Prostate gland (tissue), 2 donors: ENCODE measurements around the gene STK24. TPM values are rescaled to one million over a fixed set of nuclear protein-coding genes. Genes with fewer than 3 reads are reported as not detected.

ENCODE experiments used
- DNase-seq: peaks from one replicate; pipeline ENCODE4 v3.0.0-alpha.2; 2019; ENCODE audit warnings: low spot score
- H3K27ac ChIP-seq, 2 donors: fragments of 200-600 bp; sonication (generic); 2 replicates each; pipeline ENCODE4 v1.5.1; 2017 to 2019
- H3K27me3 ChIP-seq: fragments of 200-600 bp; sonication (generic); replicated peaks from 2 replicates; pipeline ENCODE4 v1.5.1; 2019; ENCODE audit not compliant: insufficient read depth
- H3K36me3 ChIP-seq, 2 donors: fragments of 200-600 bp; sonication (generic); 1 replicate in 1 of 2; 2 replicates in 1 of 2; pipeline versions ENCODE4 v1.5.1 to v1.8.1; 2017 to 2019
- H3K4me1 ChIP-seq: fragments of 200-600 bp; sonication (generic); replicated peaks from 2 replicates; pipeline ENCODE4 v1.5.1; 2019
- H3K4me3 ChIP-seq, 2 donors: fragments of 200-600 bp; sonication (generic); 2 replicates each; pipeline ENCODE4 v1.5.1; 2017 to 2019
- H3K9me3 ChIP-seq: fragments of 200-600 bp; sonication (generic); 2 replicates; pipeline ENCODE4 v1.5.1; 2017
- CTCF ChIP-seq, 4 experiments: fragments of 200-600 bp in 2 of 4; fragments of 450-650 bp in 2 of 4; sonication (generic) in 2 of 4; IDR thresholded peaks; 1 replicate in 3 of 4; 2 replicates in 1 of 4; pipeline ENCODE4 v1.5.1; 2016 to 2019; ENCODE audit warnings: antibody characterized with exemption in 4 of 4, mild to moderate bottlenecking in 2 of 4, moderate library complexity in 2 of 4
- POLR2A ChIP-seq: fragments of 450-650 bp; IDR thresholded peaks from one replicate; pipeline ENCODE4 v1.6.1; 2016; ENCODE audit warnings: antibody characterized with exemption, mild to moderate bottlenecking
- POLR2AphosphoS5 ChIP-seq: sonication (generic); formaldehyde crosslinking; IDR thresholded peaks from one replicate; pipeline ENCODE4 v1.6.1; 2017; ENCODE audit warnings: antibody characterized with exemption
- WGBS: methylation state at CpG from one replicate; pipeline ENCODE4 v1.1.5; 2018; 5-methylcytosine and 5-hydroxymethylcytosine counted together
- intact Hi-C: fragments of 100-400 bp; cut with DNase I; formaldehyde crosslinking; loops from one replicate; pipeline ENCODE4 v1.14.2; 2022
- total RNA-seq, 2 donors: library from RNA; depleted of rRNA; stranded (reverse); fragments of >200 nt; gene quantifications; one replicate each; pipeline ENCODE4 v1.1.0, GENCODE V29; 2016

STK24 gene
- total RNA-seq, 2 donors from 2014 or later, result 80.5 to 187 TPM

GRCh38 chr13:98529171-98529570, 47.7 kb downstream of the STK24 start:
- Histone ChIP-seq H3K27ac (no peak overlapping the region), H3K9me3 (no peaks in the 10 kb centered on the region), H3K4me3 (no peak overlapping the region), H3K27me3 (no peaks in the 10 kb centered on the region), H3K4me1 (peaks cover 3% of the 10 kb centered on the region), H3K36me3 (no peaks in the 10 kb centered on the region)
- no peak for DNase-seq
- intact Hi-C loops, result no loop called here
- 92% methylated on average over 8 of the region's 8 CpGs for WGBS
- TF ChIP-seq CTCF (IDR thresholded peaks at IDR 0.05) (no peak), POLR2AphosphoS5 (no peak), POLR2A (no peak)

GRCh38 chr13:98528663-98529064, 48.2 kb downstream of the STK24 start:
- H3K36me3 ChIP-seq, result no peaks in the 10 kb centered on the region
- intact Hi-C loops, result no loop called here
- 69% methylated on average over 8 of the region's 8 CpGs for whole genome bisulfite sequencing
- H3K27me3 ChIP-seq, result no peaks in the 10 kb centered on the region
- H3K4me1 ChIP-seq, result peaks cover 3% of the 10 kb centered on the region
- no peak for DNase-seq
- H3K9me3 ChIP-seq, result no peaks in the 10 kb centered on the region
- no peak overlapping the region for H3K27ac ChIP-seq
- no peak overlapping the region for H3K4me3 ChIP-seq
- TF ChIP-seq CTCF (IDR thresholded peaks at IDR 0.05) (no peak), POLR2A (no peak), POLR2AphosphoS5 (no peak)

- intact Hi-C loops, result no loop called here
- 93% methylated on average over 12 of the region's 13 CpGs for WGBS
- DNase-seq, result no peak
- no peaks in the 10 kb centered on the region for H3K36me3 ChIP-seq
- TF ChIP-seq POLR2A (no peak), POLR2AphosphoS5 (no peak), CTCF (IDR thresholded peaks at IDR 0.05) (no peak)
- peaks cover 3% of the 10 kb centered on the region for H3K4me1 ChIP-seq
- no peaks in the 10 kb centered on the region for H3K9me3 ChIP-seq
- H3K27me3 ChIP-seq, result no peaks in the 10 kb centered on the region
- H3K27ac ChIP-seq, result no peak overlapping the region
- H3K4me3 ChIP-seq, result no peak overlapping the region
Observed at GRCh38 chr13:98527526-98527925, 49.4 kb downstream of the STK24 start.

GRCh38 chr13:98526182-98526512, 50.8 kb downstream of the STK24 start:
- Histone ChIP-seq H3K4me3 (no peak overlapping the region), H3K27ac (no peak overlapping the region), H3K4me1 (peaks cover 9% of the 10 kb centered on the region), H3K36me3 (no peaks in the 10 kb centered on the region), H3K9me3 (no peaks in the 10 kb centered on the region), H3K27me3 (no peaks in the 10 kb centered on the region)
- DNase-seq, result no peak
- TF ChIP-seq POLR2AphosphoS5 (no peak), CTCF (IDR thresholded peaks at IDR 0.05) (no peak), POLR2A (no peak)
- 85% methylated on average over 2 of the region's 2 CpGs for WGBS
- intact Hi-C loops, result no loop called here

- Histone ChIP-seq H3K4me3 (no peak overlapping the region), H3K36me3 (no peaks in the 10 kb centered on the region), H3K27me3 (no peaks in the 10 kb centered on the region), H3K9me3 (no peaks in the 10 kb centered on the region), H3K4me1 (peaks cover 6% of the 10 kb centered on the region), H3K27ac (no peak overlapping the region)
- WGBS, result 83% methylated on average over 18 of the region's 18 CpGs
- intact Hi-C loops, result no loop called here
- no peak for DNase-seq
- TF ChIP-seq CTCF (IDR thresholded peaks at IDR 0.05), result no peak
- no peak for TF ChIP-seq POLR2A
- TF ChIP-seq POLR2AphosphoS5, result no peak
Observed at GRCh38 chr13:98525456-98526181, 51.3 kb downstream of the STK24 start.
